ENCODE measurements around the gene LY6G6C.

Gene LY6G6C

GRCh38 chr6:31676904-31677303 is 44.6 kb downstream of the LY6G6C start:
- DNase-seq = no peak

GRCh38 chr6:31676322-31676903 is 45.1 kb downstream of the LY6G6C start:
- no peak for DNase-seq

GRCh38 chr6:31669676-31670075 is 51.9 kb downstream of the LY6G6C start, which contains the start of gene LY6G5B:
TSS of gene LY6G5B (plus strand) at chr6:31669976. CDS start at chr6:31670951, 975 bp downstream.
- no peak for DNase-seq
